Measurements from ENCODE around the gene TRIM69. TPM values are rescaled to one million over a fixed set of nuclear protein-coding genes. Genes with fewer than 3 reads are reported as not detected.
"Not testable (repeated sequence)": the region's sequence is repeated elsewhere in the genome, so short reads cannot be mapped to it uniquely, and the experiment has no call there.

The TRIM69 gene
- total RNA-seq, 2 donors from 2014 or later, result 5.7 to 13.1 TPM

GRCh38 chr15:44697014-44697413 is 39.3 kb upstream of the TRIM69 start:
- no peak overlapping the region for H3K4me3 Mint-ChIP-seq
- no peak for TF ChIP-seq CTCF (conservative IDR thresholded peaks at IDR 0.05)
- Histone ChIP-seq H3K4me3 (ENCODE audit: low read length) (no peak overlapping the region), H3K9me3 (ENCODE audit: control insufficient read depth, low read length) (no peaks in the 10 kb centered on the region), H3K36me3 (ENCODE audit: control insufficient read depth, insufficient read depth, low read length) (no peaks in the 10 kb centered on the region), H3K4me1 (ENCODE audit: control insufficient read depth, insufficient read depth, low read length) (no peaks in the 10 kb centered on the region), H3K9ac (ENCODE audit: extremely low read depth, low read length, poor library complexity, severe bottlenecking) (no peak overlapping the region), H3K27me3 (ENCODE audit: control insufficient read depth, insufficient read depth, low read length, poor library complexity, severe bottlenecking) (no peaks in the 10 kb centered on the region), H3K27ac (ENCODE audit: low read depth, low read length) (no peak overlapping the region)
- H3K9me3 Mint-ChIP-seq, result peaks cover 11% of the 10 kb centered on the region
- no peak overlapping the region for H3K27ac Mint-ChIP-seq
- peaks cover 3% of the 10 kb centered on the region for H3K4me1 Mint-ChIP-seq
- DNase-seq, result no peak
- no peaks in the 10 kb centered on the region for H3K36me3 Mint-ChIP-seq (ENCODE audit: low read depth)
- peaks cover 10% of the 10 kb centered on the region for H3K27me3 Mint-ChIP-seq (ENCODE audit: insufficient read depth)

- H3K27ac Mint-ChIP-seq, result no peak overlapping the region
- no peak for TF ChIP-seq CTCF (conservative IDR thresholded peaks at IDR 0.05)
- H3K4me1 Mint-ChIP-seq, result peaks cover 3% of the 10 kb centered on the region
- no peak overlapping the region for H3K4me3 Mint-ChIP-seq
- no peak overlapping the region for H3K4me3 ChIP-seq (ENCODE audit: low read length)
- H3K9me3 ChIP-seq (ENCODE audit: control insufficient read depth, low read length), result no peaks in the 10 kb centered on the region
- no peak overlapping the region for H3K9ac ChIP-seq (ENCODE audit: extremely low read depth, low read length, poor library complexity, severe bottlenecking)
- no peaks in the 10 kb centered on the region for H3K36me3 Mint-ChIP-seq (ENCODE audit: low read depth)
- H3K4me1 ChIP-seq (ENCODE audit: control insufficient read depth, insufficient read depth, low read length), result no peaks in the 10 kb centered on the region
- no peaks in the 10 kb centered on the region for H3K27me3 ChIP-seq (ENCODE audit: control insufficient read depth, insufficient read depth, low read length, poor library complexity, severe bottlenecking)
- WGBS, 2 experiments (ENCODE audit: insufficient coverage in 1 of 2, insufficient read length in 1 of 2), result 92% methylated on average over 2 of the region's 2 CpGs; no CpG with 5 or more reads in 1 of the 2 experiments
- H3K27me3 Mint-ChIP-seq (ENCODE audit: insufficient read depth), result peaks cover 10% of the 10 kb centered on the region
- H3K27ac ChIP-seq (ENCODE audit: low read depth, low read length), result no peak overlapping the region
- H3K36me3 ChIP-seq (ENCODE audit: control insufficient read depth, insufficient read depth, low read length), result no peaks in the 10 kb centered on the region
- H3K9me3 Mint-ChIP-seq, result peaks cover 19% of the 10 kb centered on the region
- no peak for DNase-seq
Observed at GRCh38 chr15:44698641-44699040, 37.7 kb upstream of the TRIM69 start.

- not testable (repeated sequence) for H3K4me3 ChIP-seq (ENCODE audit: low read length); H3K27ac Mint-ChIP-seq
Observed at GRCh38 chr15:44700676-44701075, 35.7 kb upstream of the TRIM69 start.

GRCh38 chr15:44705986-44706385 is 30.3 kb upstream of the TRIM69 start:
- H3K27me3 Mint-ChIP-seq (ENCODE audit: insufficient read depth), result peaks cover 2% of the 10 kb centered on the region
- no peak for TF ChIP-seq CTCF (conservative IDR thresholded peaks at IDR 0.05)
- Histone ChIP-seq H3K9me3 (ENCODE audit: control insufficient read depth, low read length) (no peaks in the 10 kb centered on the region), H3K36me3 (ENCODE audit: control insufficient read depth, insufficient read depth, low read length) (no peaks in the 10 kb centered on the region), H3K27me3 (ENCODE audit: control insufficient read depth, insufficient read depth, low read length, poor library complexity, severe bottlenecking) (no peaks in the 10 kb centered on the region), H3K27ac (ENCODE audit: low read depth, low read length) (no peak overlapping the region), H3K4me1 (ENCODE audit: control insufficient read depth, insufficient read depth, low read length) (no peaks in the 10 kb centered on the region), H3K9ac (ENCODE audit: extremely low read depth, low read length, poor library complexity, severe bottlenecking) (no peak overlapping the region), H3K4me3 (ENCODE audit: low read length) (no peak overlapping the region)
- 85 to 100% methylated on average over 1 of the region's 1 CpG for WGBS, 2 experiments (ENCODE audit: insufficient coverage in 1 of 2, insufficient read length in 1 of 2)
- H3K4me1 Mint-ChIP-seq, result no peaks in the 10 kb centered on the region
- no peak for DNase-seq
- H3K36me3 Mint-ChIP-seq (ENCODE audit: low read depth), result no peaks in the 10 kb centered on the region
- no peak overlapping the region for H3K27ac Mint-ChIP-seq
- peaks cover 14% of the 10 kb centered on the region for H3K9me3 Mint-ChIP-seq
- H3K4me3 Mint-ChIP-seq, result no peak overlapping the region

More at GRCh38 chr15:44700676-44701075, 35.7 kb upstream of the TRIM69 start:
- Mint-ChIP-seq H3K27me3 (ENCODE audit: insufficient read depth) (peaks cover 10% of the 10 kb centered on the region), H3K9me3 (peaks cover 19% of the 10 kb centered on the region)
- not testable (repeated sequence) for DNase-seq; H3K4me1 Mint-ChIP-seq; H3K9me3 ChIP-seq (ENCODE audit: control insufficient read depth, low read length); H3K27ac ChIP-seq (ENCODE audit: low read depth, low read length); H3K4me3 Mint-ChIP-seq; H3K4me1 ChIP-seq (ENCODE audit: control insufficient read depth, insufficient read depth, low read length); H3K9ac ChIP-seq (ENCODE audit: extremely low read depth, low read length, poor library complexity, severe bottlenecking); H3K27me3 ChIP-seq (ENCODE audit: control insufficient read depth, insufficient read depth, low read length, poor library complexity, severe bottlenecking); H3K36me3 ChIP-seq (ENCODE audit: control insufficient read depth, insufficient read depth, low read length); H3K36me3 Mint-ChIP-seq (ENCODE audit: low read depth)
